ENCODE measurements around the gene KLHL2.
"Not testable (repeated sequence)": the region's sequence is repeated elsewhere in the genome, so short reads cannot be mapped to it uniquely, and the experiment has no call there.

Gene KLHL2

GRCh38 chr4:165332502-165332901 is 125.1 kb downstream of the KLHL2 start:
- no peak for FAIRE-seq

GRCh38 chr4:165335163-165335703 is 127.9 kb downstream of the KLHL2 start:
- FAIRE-seq: no peak

- no peak for FAIRE-seq
These were observed 129.4 kb downstream of the KLHL2 start for GRCh38 chr4:165336743-165337142.

GRCh38 chr4:165342340-165342739 is 135.0 kb downstream of the KLHL2 start:
- not testable (repeated sequence) for FAIRE-seq

GRCh38 chr4:165343353-165344191 is 136.2 kb downstream of the KLHL2 start:
- no peak for FAIRE-seq

GRCh38 chr4:165345666-165346417 is 138.5 kb downstream of the KLHL2 start:
- no peak for FAIRE-seq

GRCh38 chr4:165347647-165348569 is 140.5 kb downstream of the KLHL2 start:
- no peak for FAIRE-seq

- FAIRE-seq: no peak
These were observed 144.2 kb downstream of the KLHL2 start for GRCh38 chr4:165351359-165352130.

GRCh38 chr4:165355900-165356300 is 148.5 kb downstream of the KLHL2 start:
- no peak for FAIRE-seq

- FAIRE-seq: no peak
These were observed 152.1 kb downstream of the KLHL2 start for GRCh38 chr4:165359506-165359905.

- no peak for FAIRE-seq
These were observed 152.8 kb downstream of the KLHL2 start for GRCh38 chr4:165360041-165360695.

GRCh38 chr4:165360985-165361670 is 153.8 kb downstream of the KLHL2 start:
- FAIRE-seq: no peak

- FAIRE-seq: no peak
These were observed 154.4 kb downstream of the KLHL2 start for GRCh38 chr4:165361810-165362209.

- no peak for FAIRE-seq
These were observed 157.2 kb downstream of the KLHL2 start for GRCh38 chr4:165364452-165365080.

GRCh38 chr4:165367040-165367439 is 159.7 kb downstream of the KLHL2 start:
- FAIRE-seq: no peak

- FAIRE-seq: no peak
These were observed 160.8 kb downstream of the KLHL2 start for GRCh38 chr4:165368114-165368513.

GRCh38 chr4:165368567-165368966 is 161.2 kb downstream of the KLHL2 start:
- no peak for FAIRE-seq

- FAIRE-seq: no peak
These were observed 162.2 kb downstream of the KLHL2 start for GRCh38 chr4:165369522-165369921.

- no peak for FAIRE-seq
These were observed 163.2 kb downstream of the KLHL2 start for GRCh38 chr4:165370530-165370929.
